SJSA1 (cell line): Measurements from ENCODE around the gene GLE1. TPM values are rescaled to one million over a fixed set of nuclear protein-coding genes. Genes with fewer than 3 reads are reported as not detected.

Experiments
- DNase-seq, 2 experiments: peaks; one replicate each; pipeline ENCODE4 v3.0.0-alpha.2; 2015 to 2020; ENCODE audit warnings: low spot score in 2 of 2, low read depth in 1 of 2
- H3K27ac ChIP-seq: fragments of 250-450 bp; sonication (Bioruptor Pico); 2 replicates; pipeline ENCODE4 v1.5.1; 2020; ENCODE audit warnings: mild to moderate bottlenecking, moderate library complexity
- H3K27me3 ChIP-seq: fragments of 250-450 bp; sonication (Bioruptor Pico); replicated peaks from 2 replicates; pipeline ENCODE4 v1.5.1; 2020; ENCODE audit warnings: mild to moderate bottlenecking, moderate library complexity
- H3K36me3 ChIP-seq: fragments of 250-450 bp; sonication (Bioruptor Pico); 2 replicates; pipeline ENCODE4 v1.5.1; 2020; ENCODE audit warnings: mild to moderate bottlenecking
- H3K4me1 ChIP-seq: fragments of 250-450 bp; sonication (Bioruptor Pico); replicated peaks from 2 replicates; pipeline ENCODE4 v1.6.1; 2021; ENCODE audit warnings: mild to moderate bottlenecking
- H3K4me3 ChIP-seq: fragments of 250-450 bp; sonication (Bioruptor Pico); 2 replicates; pipeline ENCODE4 v1.5.1; 2020; ENCODE audit warnings: mild to moderate bottlenecking
- H3K9me3 ChIP-seq: fragments of 250-450 bp; sonication (Bioruptor Pico); replicated peaks from 2 replicates; pipeline ENCODE4 v1.5.1; 2020; ENCODE audit warnings: mild to moderate bottlenecking
- total RNA-seq: library from RNA; depleted of rRNA; stranded (reverse); fragments of >200 nt; shearing (Covaris generic); gene quantifications from 2 replicates; pipeline ENCODE4 v1.2.3, GENCODE V29; 2014; rRNA removed

GLE1 gene
- 31.3 and 49.3 TPM in 2 replicates for total RNA-seq

- peak; percentile 85 to 92 for DNase-seq
- Histone ChIP-seq H3K4me1 (peaks cover 31% of the 10 kb centered on the region), H3K36me3 (peaks cover 43% of the 10 kb centered on the region), H3K9me3 (no peaks in the 10 kb centered on the region), H3K4me3 (peak within 1 kb of the TSS; percentile 64), H3K27ac (peak within 1 kb of the TSS; percentile 51), H3K27me3 (no peaks in the 10 kb centered on the region)
These were observed at the start of gene GLE1 for GRCh38 chr9:128504485-128505413. TSS of gene GLE1 (plus strand) at chr9:128504719. CDS start at chr9:128504806, 87 bp downstream.

- H3K36me3 ChIP-seq, result peaks cover 26% of the 10 kb centered on the region
- H3K27ac ChIP-seq, result no peak overlapping the region
These were observed 49.5 kb upstream of the GLE1 start for GRCh38 chr9:128454991-128455390.

GRCh38 chr9:128455849-128456612, 48.5 kb upstream of the GLE1 start, which contains the start of gene ODF2:
TSS of gene ODF2 (plus strand) at chr9:128456006. CDS start at chr9:128456092, 86 bp downstream.
- no peaks in the 10 kb centered on the region for H3K9me3 ChIP-seq
- peaks cover 10% of the 10 kb centered on the region for H3K4me1 ChIP-seq
- peaks cover 37% of the 10 kb centered on the region for H3K36me3 ChIP-seq
- peak; percentile 94 to 98 for DNase-seq
- no peaks in the 10 kb centered on the region for H3K27me3 ChIP-seq
- peak within 1 kb of the TSS; percentile 65 for H3K27ac ChIP-seq
- peak within 1 kb of the TSS; percentile 78 for H3K4me3 ChIP-seq

More at GRCh38 chr9:128454991-128455390, 49.5 kb upstream of the GLE1 start:
- no peak overlapping the region for H3K4me3 ChIP-seq
- H3K4me1 ChIP-seq, result peaks cover 10% of the 10 kb centered on the region
- no peak for DNase-seq
- H3K9me3 ChIP-seq, result no peaks in the 10 kb centered on the region
- H3K27me3 ChIP-seq, result no peaks in the 10 kb centered on the region

- Histone ChIP-seq H3K36me3 (peaks cover 43% of the 10 kb centered on the region), H3K9me3 (no peaks in the 10 kb centered on the region), H3K27ac (peak overlapping the region; percentile 65), H3K27me3 (no peaks in the 10 kb centered on the region), H3K4me3 (peak overlapping the region; percentile 78), H3K4me1 (peaks cover 10% of the 10 kb centered on the region)
- DNase-seq, result peak; percentile 73 to 79
These were observed 47.9 kb upstream of the GLE1 start for GRCh38 chr9:128456613-128457061.

GRCh38 chr9:128457207-128457606, 47.3 kb upstream of the GLE1 start:
- no peaks in the 10 kb centered on the region for H3K9me3 ChIP-seq
- peak overlapping the region; percentile 65; the same call in 1 of the 2 replicates for H3K27ac ChIP-seq
- no peak for DNase-seq

GRCh38 chr9:128459011-128459410, 45.5 kb upstream of the GLE1 start:
- Histone ChIP-seq H3K27me3 (no peaks in the 10 kb centered on the region), H3K4me1 (peaks cover 10% of the 10 kb centered on the region), H3K27ac (no peak overlapping the region), H3K9me3 (no peaks in the 10 kb centered on the region), H3K36me3 (peaks cover 64% of the 10 kb centered on the region), H3K4me3 (no peak overlapping the region)
- DNase-seq, result no peak

More at GRCh38 chr9:128457207-128457606, 47.3 kb upstream of the GLE1 start:
- Histone ChIP-seq H3K36me3 (peaks cover 48% of the 10 kb centered on the region), H3K4me1 (peaks cover 10% of the 10 kb centered on the region), H3K4me3 (peak overlapping the region; percentile 78), H3K27me3 (no peaks in the 10 kb centered on the region)

- no peaks in the 10 kb centered on the region for H3K4me1 ChIP-seq
- no peak for DNase-seq
- H3K4me3 ChIP-seq, result no peak overlapping the region
- H3K36me3 ChIP-seq, result peaks cover 43% of the 10 kb centered on the region
- no peak overlapping the region for H3K27ac ChIP-seq
- no peaks in the 10 kb centered on the region for H3K9me3 ChIP-seq
- no peaks in the 10 kb centered on the region for H3K27me3 ChIP-seq
These were observed 35.4 kb upstream of the GLE1 start for GRCh38 chr9:128469070-128469469.

GRCh38 chr9:128470560-128470959, 34.0 kb upstream of the GLE1 start:
- H3K9me3 ChIP-seq, result no peaks in the 10 kb centered on the region
- no peak overlapping the region for H3K4me3 ChIP-seq
- no peak for DNase-seq
- H3K36me3 ChIP-seq, result peaks cover 44% of the 10 kb centered on the region
- H3K27me3 ChIP-seq, result no peaks in the 10 kb centered on the region
- H3K27ac ChIP-seq, result no peak overlapping the region
- H3K4me1 ChIP-seq, result no peaks in the 10 kb centered on the region

- no peak for DNase-seq
- H3K27me3 ChIP-seq, result no peaks in the 10 kb centered on the region
- no peak overlapping the region for H3K4me3 ChIP-seq
- H3K9me3 ChIP-seq, result no peaks in the 10 kb centered on the region
- H3K36me3 ChIP-seq, result peaks cover 45% of the 10 kb centered on the region
- H3K4me1 ChIP-seq, result no peaks in the 10 kb centered on the region
- H3K27ac ChIP-seq, result no peak overlapping the region
These were observed 31.4 kb upstream of the GLE1 start for GRCh38 chr9:128473104-128473503.

GRCh38 chr9:128475867-128476266, 28.7 kb upstream of the GLE1 start:
- Histone ChIP-seq H3K27ac (no peak overlapping the region), H3K4me3 (no peak overlapping the region), H3K4me1 (no peaks in the 10 kb centered on the region), H3K9me3 (no peaks in the 10 kb centered on the region), H3K27me3 (no peaks in the 10 kb centered on the region), H3K36me3 (peaks cover 55% of the 10 kb centered on the region)
- no peak for DNase-seq

- Histone ChIP-seq H3K9me3 (no peaks in the 10 kb centered on the region), H3K36me3 (peaks cover 73% of the 10 kb centered on the region), H3K27me3 (no peaks in the 10 kb centered on the region), H3K27ac (no peak overlapping the region), H3K4me3 (no peak overlapping the region), H3K4me1 (no peaks in the 10 kb centered on the region)
- no peak for DNase-seq
These were observed 25.3 kb upstream of the GLE1 start for GRCh38 chr9:128479262-128479661.

GRCh38 chr9:128481561-128481960, 23.0 kb upstream of the GLE1 start:
- Histone ChIP-seq H3K9me3 (no peaks in the 10 kb centered on the region), H3K27ac (no peak overlapping the region), H3K27me3 (no peaks in the 10 kb centered on the region), H3K4me1 (no peaks in the 10 kb centered on the region), H3K4me3 (no peak overlapping the region), H3K36me3 (peaks cover 82% of the 10 kb centered on the region)
- DNase-seq, result no peak

GRCh38 chr9:128482186-128482585, 22.3 kb upstream of the GLE1 start:
- Histone ChIP-seq H3K36me3 (peaks cover 88% of the 10 kb centered on the region), H3K4me3 (no peak overlapping the region), H3K27me3 (no peaks in the 10 kb centered on the region), H3K9me3 (no peaks in the 10 kb centered on the region), H3K27ac (no peak overlapping the region), H3K4me1 (no peaks in the 10 kb centered on the region)
- no peak for DNase-seq
